Fibroblast of mammary gland (primary cell): ENCODE data around the gene GPR157.
A peak's percentile ranks its signal among the peaks of the same experiment; 100 is the strongest.

Source experiments
- DNase-seq: peaks from one replicate; pipeline ENCODE4 v3.0.0-alpha.2; 2010; ENCODE audit warnings: low read depth
- H3K4me3 ChIP-seq: 2 replicates; pipeline ENCODE4 v1.5.1; 2011; ENCODE audit warnings: low read depth, mild to moderate bottlenecking, low read length, moderate library complexity; ENCODE audit not compliant: control insufficient read depth
- TF ChIP-seq, protein P1 (sequence below): conservative IDR thresholded peaks from 2 replicates; pipeline ENCODE4 v1.5.1; 2011; ENCODE audit warnings: low read depth, low read length, inconsistent platforms; ENCODE audit not compliant: control insufficient read depth, insufficient read depth

The GPR157 gene

DNA sequence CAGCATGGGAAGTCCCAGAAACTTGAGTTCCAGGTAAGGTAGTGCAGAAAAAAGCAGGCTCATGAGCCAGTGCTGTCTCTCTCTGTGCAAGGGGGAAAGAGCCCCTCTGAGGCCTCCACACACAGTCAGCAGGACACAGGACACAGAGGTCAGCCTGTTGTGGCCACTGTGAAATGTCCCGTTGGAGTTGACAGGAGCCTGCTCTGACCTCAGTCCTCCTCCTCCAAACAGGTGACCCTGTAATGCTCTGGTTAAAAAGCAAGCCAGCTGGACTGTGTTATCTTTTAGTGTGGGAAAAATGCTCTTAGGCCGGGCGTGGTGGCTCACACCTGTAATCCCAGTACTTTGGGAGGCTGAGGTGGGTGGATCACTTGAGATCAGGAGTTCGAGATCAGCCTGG is 24.2 kb upstream of the GPR157 start:
- DNase-seq = no peak
- TF ChIP-seq, protein P1, sequence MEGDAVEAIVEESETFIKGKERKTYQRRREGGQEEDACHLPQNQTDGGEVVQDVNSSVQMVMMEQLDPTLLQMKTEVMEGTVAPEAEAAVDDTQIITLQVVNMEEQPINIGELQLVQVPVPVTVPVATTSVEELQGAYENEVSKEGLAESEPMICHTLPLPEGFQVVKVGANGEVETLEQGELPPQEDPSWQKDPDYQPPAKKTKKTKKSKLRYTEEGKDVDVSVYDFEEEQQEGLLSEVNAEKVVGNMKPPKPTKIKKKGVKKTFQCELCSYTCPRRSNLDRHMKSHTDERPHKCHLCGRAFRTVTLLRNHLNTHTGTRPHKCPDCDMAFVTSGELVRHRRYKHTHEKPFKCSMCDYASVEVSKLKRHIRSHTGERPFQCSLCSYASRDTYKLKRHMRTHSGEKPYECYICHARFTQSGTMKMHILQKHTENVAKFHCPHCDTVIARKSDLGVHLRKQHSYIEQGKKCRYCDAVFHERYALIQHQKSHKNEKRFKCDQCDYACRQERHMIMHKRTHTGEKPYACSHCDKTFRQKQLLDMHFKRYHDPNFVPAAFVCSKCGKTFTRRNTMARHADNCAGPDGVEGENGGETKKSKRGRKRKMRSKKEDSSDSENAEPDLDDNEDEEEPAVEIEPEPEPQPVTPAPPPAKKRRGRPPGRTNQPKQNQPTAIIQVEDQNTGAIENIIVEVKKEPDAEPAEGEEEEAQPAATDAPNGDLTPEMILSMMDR = no peak
- H3K4me3 ChIP-seq = no peak overlapping the region

GRCh38 chr1:9152535-9152934 is 23.6 kb upstream of the GPR157 start:
- no peak overlapping the region for H3K4me3 ChIP-seq
- TF ChIP-seq, protein P1 = no peak
- DNase-seq = peak; percentile 45

GRCh38 chr1:9151328-9151860 is 22.5 kb upstream of the GPR157 start:
- DNase-seq = no peak
- H3K4me3 ChIP-seq = no peak overlapping the region
- TF ChIP-seq, protein P1 = no peak

GRCh38 chr1:9150582-9151327 is 21.9 kb upstream of the GPR157 start:
- TF ChIP-seq, protein P1 = no peak

GRCh38 chr1:9149837-9150581 is 21.1 kb upstream of the GPR157 start:
- TF ChIP-seq, protein P1 = no peak
- no peak overlapping the region for H3K4me3 ChIP-seq
- DNase-seq = no peak

More at GRCh38 chr1:9150582-9151327, 21.9 kb upstream of the GPR157 start:
- no peak overlapping the region for H3K4me3 ChIP-seq
- DNase-seq = peak; percentile 88

DNA sequence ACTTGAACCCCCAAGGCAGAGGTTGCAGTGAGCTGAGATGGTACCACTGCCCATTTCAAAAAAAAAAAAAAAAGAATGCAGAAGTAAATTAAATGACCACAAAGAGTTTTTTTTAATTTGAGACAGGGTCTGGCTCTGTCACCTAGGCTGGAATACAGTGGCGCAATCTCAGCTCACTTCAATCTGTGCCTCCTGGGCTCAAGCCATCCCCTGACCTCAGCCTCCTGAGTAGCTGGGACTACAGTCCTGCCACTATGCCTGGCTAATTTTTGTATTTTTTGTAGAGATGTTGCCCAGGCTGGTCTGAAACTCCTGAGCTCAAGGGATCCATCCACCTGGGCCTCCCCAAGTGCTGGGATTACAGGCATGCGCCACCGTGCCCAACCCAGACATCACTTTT is 20.2 kb upstream of the GPR157 start:
- DNase-seq = no peak
- no peak overlapping the region for H3K4me3 ChIP-seq
- TF ChIP-seq, protein P1 = no peak
